ENCODE measurements around the gene SETD7.

SETD7 gene

DNA sequence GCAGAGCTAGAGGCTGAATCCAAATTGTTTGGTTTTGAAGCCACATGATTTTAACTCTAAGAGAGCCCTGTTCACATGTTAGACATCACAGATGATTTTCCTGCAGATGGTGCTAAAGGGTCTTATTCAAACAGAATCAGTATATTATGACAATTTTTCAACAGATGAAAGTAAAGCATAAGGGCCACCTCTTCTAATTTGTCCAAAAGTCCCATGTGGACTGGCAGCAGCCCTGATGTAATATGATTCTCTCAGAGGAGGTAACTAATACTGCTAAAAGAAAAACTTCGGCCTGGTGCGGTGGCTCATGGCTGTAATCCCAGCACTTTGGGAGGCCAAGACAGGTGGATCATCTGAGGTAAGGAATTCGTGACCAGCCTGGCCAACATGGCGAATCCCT lies 26.0 kb upstream of the SETD7 start:
- no peaks in the 10 kb centered on the region for H3K36me3 ChIP-seq
- no peaks in the 10 kb centered on the region for H3K9me3 ChIP-seq
- TF ChIP-seq, protein P1, sequence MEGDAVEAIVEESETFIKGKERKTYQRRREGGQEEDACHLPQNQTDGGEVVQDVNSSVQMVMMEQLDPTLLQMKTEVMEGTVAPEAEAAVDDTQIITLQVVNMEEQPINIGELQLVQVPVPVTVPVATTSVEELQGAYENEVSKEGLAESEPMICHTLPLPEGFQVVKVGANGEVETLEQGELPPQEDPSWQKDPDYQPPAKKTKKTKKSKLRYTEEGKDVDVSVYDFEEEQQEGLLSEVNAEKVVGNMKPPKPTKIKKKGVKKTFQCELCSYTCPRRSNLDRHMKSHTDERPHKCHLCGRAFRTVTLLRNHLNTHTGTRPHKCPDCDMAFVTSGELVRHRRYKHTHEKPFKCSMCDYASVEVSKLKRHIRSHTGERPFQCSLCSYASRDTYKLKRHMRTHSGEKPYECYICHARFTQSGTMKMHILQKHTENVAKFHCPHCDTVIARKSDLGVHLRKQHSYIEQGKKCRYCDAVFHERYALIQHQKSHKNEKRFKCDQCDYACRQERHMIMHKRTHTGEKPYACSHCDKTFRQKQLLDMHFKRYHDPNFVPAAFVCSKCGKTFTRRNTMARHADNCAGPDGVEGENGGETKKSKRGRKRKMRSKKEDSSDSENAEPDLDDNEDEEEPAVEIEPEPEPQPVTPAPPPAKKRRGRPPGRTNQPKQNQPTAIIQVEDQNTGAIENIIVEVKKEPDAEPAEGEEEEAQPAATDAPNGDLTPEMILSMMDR (IDR thresholded peaks at IDR 0.05), result no peak
- H3K27me3 ChIP-seq, result no peaks in the 10 kb centered on the region
- intact Hi-C loops (cut with DNase I; ENCODE audit: low total_unique reads), result no loop called here
- H3K27ac ChIP-seq, result no peak overlapping the region
- H3K4me1 ChIP-seq, result no peaks in the 10 kb centered on the region
- H3K4me3 ChIP-seq, result no peak overlapping the region
- DNase-seq, result no peak

DNA sequence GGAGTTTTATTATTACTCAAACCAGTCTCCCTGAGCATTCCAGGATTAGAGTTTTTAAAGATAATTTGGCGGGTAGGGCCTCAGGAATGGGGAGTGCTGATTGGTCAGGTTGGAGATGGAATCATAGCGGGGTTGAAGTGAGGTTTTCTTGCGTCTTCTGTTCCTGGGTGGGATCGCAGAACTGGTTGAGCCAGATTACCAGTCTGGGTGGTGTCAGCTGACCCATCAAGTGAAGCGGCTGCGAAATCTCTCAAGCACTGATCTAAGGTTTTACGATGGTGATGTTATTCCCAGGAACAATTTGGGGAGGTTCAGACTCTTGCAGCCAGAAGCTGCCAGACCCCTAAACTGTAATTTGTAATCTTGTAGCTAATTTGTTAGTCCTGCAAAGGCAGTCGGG lies 25.1 kb upstream of the SETD7 start:
- no peaks in the 10 kb centered on the region for H3K27me3 ChIP-seq
- no peaks in the 10 kb centered on the region for H3K4me1 ChIP-seq
- H3K27ac ChIP-seq, result no peak overlapping the region
- no peaks in the 10 kb centered on the region for H3K36me3 ChIP-seq
- no peaks in the 10 kb centered on the region for H3K9me3 ChIP-seq
- no peak overlapping the region for H3K4me3 ChIP-seq
- DNase-seq, result no peak
- intact Hi-C loops (cut with DNase I; ENCODE audit: low total_unique reads), result no loop called here
- TF ChIP-seq, protein P1 (IDR thresholded peaks at IDR 0.05), result no peak

DNA sequence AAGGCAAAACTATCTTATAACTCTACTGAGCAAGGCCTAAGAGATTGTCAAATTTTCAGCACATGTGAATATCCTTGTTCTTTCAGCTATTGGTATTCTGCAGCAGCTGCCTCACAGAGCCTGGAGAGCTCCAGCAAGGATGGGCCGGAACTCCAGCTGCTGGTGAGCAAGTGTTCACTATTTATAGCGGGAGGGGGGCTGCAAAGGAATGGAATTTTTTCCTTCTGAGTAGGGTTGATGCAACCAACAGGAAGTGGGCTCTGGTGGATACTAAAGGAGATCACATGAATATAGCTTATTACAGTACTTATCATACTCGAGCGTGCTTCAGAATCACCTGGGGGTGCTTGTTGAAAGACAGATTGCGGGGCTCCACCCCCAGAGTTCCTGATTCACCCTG lies 20.2 kb upstream of the SETD7 start:
- H3K9me3 ChIP-seq, result no peaks in the 10 kb centered on the region
- TF ChIP-seq, protein P1 (IDR thresholded peaks at IDR 0.05), result no peak
- no peaks in the 10 kb centered on the region for H3K36me3 ChIP-seq
- H3K4me1 ChIP-seq, result no peaks in the 10 kb centered on the region
- H3K27me3 ChIP-seq, result no peaks in the 10 kb centered on the region
- H3K4me3 ChIP-seq, result no peak overlapping the region
- intact Hi-C loops (cut with DNase I; ENCODE audit: low total_unique reads), result no loop called here
- no peak for DNase-seq
- H3K27ac ChIP-seq, result no peak overlapping the region

DNA sequence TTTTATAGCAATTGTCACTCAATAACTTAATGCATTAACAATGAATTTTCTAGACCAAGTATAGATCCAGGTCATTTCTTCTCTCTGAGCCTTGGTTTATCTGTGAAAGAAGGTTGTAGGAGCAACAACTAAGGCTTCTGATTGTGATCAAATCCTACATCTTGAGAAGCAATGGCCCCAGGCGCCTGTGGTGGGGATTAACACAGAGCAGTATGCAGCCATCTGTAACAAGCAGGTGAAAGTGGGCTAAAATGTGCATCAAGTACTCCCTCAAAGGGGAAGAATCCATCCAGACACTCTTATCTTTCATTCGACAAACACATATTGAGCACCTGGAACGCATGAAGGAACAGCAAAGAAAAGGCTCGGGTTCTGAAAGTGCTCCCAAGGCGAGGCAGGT lies 19.1 kb upstream of the SETD7 start:
- Histone ChIP-seq H3K27me3 (no peaks in the 10 kb centered on the region), H3K4me3 (no peak overlapping the region), H3K36me3 (no peaks in the 10 kb centered on the region), H3K9me3 (no peaks in the 10 kb centered on the region), H3K27ac (no peak overlapping the region), H3K4me1 (no peaks in the 10 kb centered on the region)
- intact Hi-C loops (cut with DNase I; ENCODE audit: low total_unique reads), result no loop called here
- TF ChIP-seq, protein P1 (IDR thresholded peaks at IDR 0.05), result no peak
- DNase-seq, result no peak

DNA sequence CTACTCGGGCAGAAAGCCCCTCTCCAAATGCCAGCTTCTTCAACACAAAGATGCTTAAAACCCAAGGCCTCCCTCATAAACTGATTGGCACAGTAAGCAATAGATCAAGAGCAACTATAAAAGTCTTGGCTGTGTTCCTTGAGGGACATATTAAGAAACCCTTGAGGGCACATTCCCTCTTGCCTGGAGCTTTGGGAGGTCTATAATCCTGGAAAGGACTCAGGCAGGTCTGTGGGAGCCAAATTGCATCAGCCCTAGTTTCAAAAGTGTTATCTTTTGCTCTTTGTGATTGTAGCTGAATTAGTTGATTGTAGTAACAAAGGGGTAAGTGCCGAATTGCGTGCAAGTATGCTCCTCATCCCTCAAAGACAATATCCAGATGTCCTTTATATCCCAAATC lies 18.6 kb upstream of the SETD7 start:
- Histone ChIP-seq H3K27me3 (no peaks in the 10 kb centered on the region), H3K4me1 (no peaks in the 10 kb centered on the region), H3K27ac (no peak overlapping the region), H3K9me3 (no peaks in the 10 kb centered on the region), H3K4me3 (no peak overlapping the region), H3K36me3 (no peaks in the 10 kb centered on the region)
- intact Hi-C loops (cut with DNase I; ENCODE audit: low total_unique reads), result no loop called here
- TF ChIP-seq, protein P1 (IDR thresholded peaks at IDR 0.05), result no peak
- DNase-seq, result no peak
